Body of pancreas (tissue), 4 donors: Measurements from ENCODE around the gene BPIFB4. TPM values are rescaled to one million over a fixed set of nuclear protein-coding genes. Genes with fewer than 3 reads are reported as not detected.
"Not testable (repeated sequence)": the region's sequence is repeated elsewhere in the genome, so short reads cannot be mapped to it uniquely, and the experiment has no call there.

Source experiments
- ATAC-seq: fragments of 150-250 bp; one replicate; pipeline ENCODE4 v1.9.1; 2016
- DNase-seq, 4 donors: peaks; one replicate each; pipeline ENCODE4 v3.0.0-alpha.2; 2019
- H3K27ac ChIP-seq, 4 donors: fragments of 200-600 bp; sonication (generic); 1 replicate in 3 of 4; 2 replicates in 1 of 4; pipeline versions ENCODE4 v1.5.1 to v1.6.1; 2016 to 2019; ENCODE audit warnings: mild to moderate bottlenecking in 1 of 4, mixed read lengths in 1 of 4, moderate library complexity in 1 of 4
- H3K27me3 ChIP-seq, 2 donors: fragments of 200-600 bp; sonication (generic); one replicate each; pipeline ENCODE4 v1.6.0; 2016; ENCODE audit warnings: mild to moderate bottlenecking in 1 of 2
- H3K36me3 ChIP-seq, 2 donors: fragments of 200-600 bp; sonication (generic); replicated peaks in 1 of 2; 2 replicates each; pipeline ENCODE4 v1.5.1; 2016; ENCODE audit warnings: low read depth in 2 of 2; ENCODE audit not compliant: insufficient read depth in 1 of 2
- H3K4me1 ChIP-seq: fragments of 200-600 bp; sonication (generic); one replicate; pipeline ENCODE4 v1.6.0; 2016
- H3K4me3 ChIP-seq, 2 donors: fragments of 200-600 bp; sonication (generic); 1 replicate in 1 of 2; 2 replicates in 1 of 2; pipeline ENCODE4 v1.5.1; 2016 to 2019
- H3K9me3 ChIP-seq, 3 donors: fragments of 200-600 bp; sonication (generic); 1 replicate in 2 of 3; 2 replicates in 1 of 3; pipeline ENCODE4 v1.5.1; 2016
- CTCF ChIP-seq, 7 experiments: fragments of 450-650 bp in 4 of 7; fragments of 200-600 bp in 3 of 7; sonication (generic) in 3 of 7; IDR thresholded peaks; one replicate each; pipeline ENCODE4 v1.5.1; 2016 to 2019; ENCODE audit warnings: antibody characterized with exemption in 7 of 7
- POLR2A ChIP-seq, 3 donors: fragments of 450-650 bp; IDR thresholded peaks; one replicate each; pipeline ENCODE4 v1.6.1; 2016; ENCODE audit warnings: antibody characterized with exemption in 3 of 3, mild to moderate bottlenecking in 2 of 3
- WGBS, 2 donors: methylation state at CpG; one replicate each; pipeline ENCODE4 v1.1.5; 2017; 5-methylcytosine and 5-hydroxymethylcytosine counted together
- intact Hi-C: fragments of 100-400 bp; cut with DNase I; formaldehyde crosslinking; loops from one replicate; pipeline ENCODE4 v1.15.1; 2023
- total RNA-seq, 2 donors: library from RNA; depleted of rRNA; stranded (reverse); fragments of >200 nt; gene quantifications; one replicate each; pipeline ENCODE4 v1.1.0, GENCODE V29; 2016

The BPIFB4 gene
- total RNA-seq, 2 donors from 2014 or later: not detected

DNA sequence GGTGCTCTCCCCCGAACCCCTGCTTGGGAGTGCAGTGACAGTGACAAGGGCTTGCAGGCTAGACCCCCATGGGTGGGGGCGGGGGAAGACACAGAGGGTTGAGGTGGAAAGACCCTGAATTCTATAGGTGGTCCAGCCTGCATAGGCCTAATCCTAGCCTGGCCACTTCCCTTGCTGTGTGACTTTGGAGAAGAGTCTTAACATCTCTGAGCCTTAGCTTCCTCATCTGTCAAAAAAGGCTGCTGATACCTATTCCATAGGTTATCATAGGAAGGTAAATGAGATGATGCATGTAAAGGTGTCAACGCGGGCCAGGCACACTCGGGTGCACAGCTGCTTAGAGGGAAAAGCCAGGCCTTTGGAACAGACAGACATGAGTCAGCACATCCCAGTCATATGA is 15.8 kb downstream of the BPIFB4 start:
- H3K27me3 ChIP-seq: no peaks in the 10 kb centered on the region
- TF ChIP-seq CTCF (IDR thresholded peaks at IDR 0.05) (no peak), POLR2A (IDR thresholded peaks at IDR 0.05) (no peak)
- H3K4me3 ChIP-seq: no peak overlapping the region
- WGBS, 2 donors: 81 to 94% methylated on average over 3 to 5 of the region's 5 CpGs
- no peak overlapping the region for H3K27ac ChIP-seq
- DNase-seq: no peak
- H3K36me3 ChIP-seq: no peaks in the 10 kb centered on the region
- no peaks in the 10 kb centered on the region for H3K4me1 ChIP-seq
- ATAC-seq: no peak
- intact Hi-C loops: loop anchor here (10.0 kb wide), 2 partner anchors 120 to 190 kb away; partner anchors contain the start of gene BPIFA3
- no peaks in the 10 kb centered on the region for H3K9me3 ChIP-seq

DNA sequence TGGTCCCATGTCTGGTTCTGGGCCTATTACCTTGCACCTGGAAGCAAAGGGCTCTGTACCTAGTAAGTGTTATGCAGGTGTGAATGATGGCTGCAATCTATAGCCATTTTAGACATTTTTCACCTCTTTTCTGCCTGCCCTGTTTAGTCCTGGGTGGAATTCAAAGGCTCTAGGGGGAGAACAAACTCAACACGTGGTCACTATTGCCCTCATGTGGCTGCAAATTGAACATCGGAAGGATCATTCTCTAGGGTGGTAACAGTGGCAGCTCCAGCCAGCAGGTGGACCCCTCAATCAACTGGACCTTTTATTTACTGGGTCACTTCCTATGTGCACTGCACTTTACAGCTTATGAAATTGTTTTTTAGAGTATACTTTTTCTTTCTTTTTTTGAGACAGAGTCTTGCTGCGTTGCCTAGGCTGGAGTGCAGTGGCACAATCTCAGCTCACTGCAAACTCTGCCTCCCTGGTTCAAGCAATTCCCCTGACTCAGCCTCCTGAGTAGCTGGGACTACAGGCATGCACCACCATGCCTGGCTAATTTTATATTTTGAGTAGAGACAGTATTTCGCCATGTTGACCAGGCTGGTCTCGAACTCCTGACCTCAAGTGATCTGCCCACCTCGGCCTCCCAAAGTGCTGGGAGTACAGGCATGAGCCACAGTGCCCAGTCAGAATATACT is 16.6 kb downstream of the BPIFB4 start:
- H3K27me3 ChIP-seq, H3K9me3 ChIP-seq, H3K4me3 ChIP-seq, H3K27ac ChIP-seq, H3K36me3 ChIP-seq, H3K4me1 ChIP-seq: not testable (repeated sequence)
- ATAC-seq: peak; percentile 78
- DNase-seq: peak; percentile 58 to 78 (median 70)
- intact Hi-C loops: loop anchor here (10.0 kb wide), 2 partner anchors 119 to 191 kb away; partner anchors contain the start of gene BPIFA3
- WGBS, 2 donors: 47 to 55% methylated on average over 6 of the region's 6 CpGs
- peak; percentile 52 to 98 (median 89) for TF ChIP-seq CTCF (IDR thresholded peaks at IDR 0.05)

- H3K27me3 ChIP-seq: no peaks in the 10 kb centered on the region
- WGBS, 2 donors: 80 to 91% methylated on average over 4 of the region's 4 CpGs
- intact Hi-C loops: loop anchor here (10.0 kb wide), 2 partner anchors 118 to 192 kb away; partner anchors contain the start of gene BPIFA3
- H3K4me1 ChIP-seq: no peaks in the 10 kb centered on the region
- ATAC-seq (no peak), DNase-seq (no peak)
- no peaks in the 10 kb centered on the region for H3K36me3 ChIP-seq
- TF ChIP-seq POLR2A (IDR thresholded peaks at IDR 0.05): no peak
- no peak for TF ChIP-seq CTCF (IDR thresholded peaks at IDR 0.05)
- H3K4me3 ChIP-seq: no peak overlapping the region
- H3K27ac ChIP-seq: no peak overlapping the region
- H3K9me3 ChIP-seq: no peaks in the 10 kb centered on the region
Measured at GRCh38 chr20:33097001-33097400, 17.6 kb downstream of the BPIFB4 start.

GRCh38 chr20:33099843-33100538 is 20.5 kb downstream of the BPIFB4 start:
- no peak overlapping the region for H3K27ac ChIP-seq
- intact Hi-C loops: loop anchor here (10.0 kb wide), 2 partner anchors 115 to 195 kb away; partner anchors contain the start of gene BPIFA3

More at GRCh38 chr20:33099843-33100538, 20.5 kb downstream of the BPIFB4 start:
- Histone ChIP-seq H3K9me3 (no peaks in the 10 kb centered on the region), H3K4me1 (no peaks in the 10 kb centered on the region), H3K27me3 (no peaks in the 10 kb centered on the region), H3K4me3 (no peak overlapping the region), H3K36me3 (no peaks in the 10 kb centered on the region)
- ATAC-seq: no peak
- TF ChIP-seq POLR2A (IDR thresholded peaks at IDR 0.05) (no peak), CTCF (IDR thresholded peaks at IDR 0.05) (no peak)
- WGBS, 2 donors: 56 to 64% methylated on average over 9 to 10 of the region's 10 CpGs
- no peak for DNase-seq
